A673 (cell line): Measurements from ENCODE around the gene FKBP2. TPM values are rescaled to one million over a fixed set of nuclear protein-coding genes. Genes with fewer than 3 reads are reported as not detected.

ENCODE experiments used
- BruUV-seq: library from RNA; stranded (reverse); fragments of 400-500 nt; replicated peaks from 2 replicates; lab custom pipeline; 2021; lab: Mats Ljungman, UMichigan
- CTCF ChIA-PET: fragments of 300-600 bp; sonication (Branson Sonifier 250); formaldehyde crosslinking; loops from one replicate; lab custom pipeline; 2022; ENCODE audit warnings: antibody characterized with exemption; lab: Charles Lee
- POLR2A ChIA-PET: fragments of 300-600 bp; sonication (Branson Sonifier 250); formaldehyde crosslinking; loops from one replicate; lab custom pipeline; 2022; ENCODE audit warnings: antibody characterized with exemption; ENCODE audit not compliant: low non-redundant PET; lab: Charles Lee
- DNase-seq: peaks from one replicate; pipeline ENCODE4 v3.0.0-alpha.2; 2015; ENCODE audit warnings: low spot score
- H3K27ac ChIP-seq: fragments of 200-600 bp; sonication (generic); 2 replicates; pipeline ENCODE4 v1.5.1; 2016; ENCODE audit warnings: mixed run types, low read depth, mild to moderate bottlenecking, mixed read lengths, antibody characterized with exemption, low read length; ENCODE audit not compliant: poor library complexity, severe bottlenecking
- H3K27me3 ChIP-seq: fragments of 200-600 bp; sonication (generic); replicated peaks from 2 replicates; pipeline ENCODE4 v1.6.1; 2017; ENCODE audit warnings: mixed run types, low read depth, mild to moderate bottlenecking, mixed read lengths, antibody characterized with exemption, low read length; ENCODE audit not compliant: insufficient read depth, poor library complexity
- H3K36me3 ChIP-seq: fragments of 200-600 bp; sonication (generic); 2 replicates; pipeline ENCODE4 v1.6.1; 2016; ENCODE audit warnings: mixed run types, mild to moderate bottlenecking, mixed read lengths, antibody characterized with exemption, low read length; ENCODE audit not compliant: insufficient read depth, poor library complexity, severe bottlenecking
- H3K4me1 ChIP-seq: fragments of 200-600 bp; sonication (generic); 2 replicates; pipeline ENCODE4 v1.6.1; 2017; ENCODE audit warnings: mixed run types, mild to moderate bottlenecking, mixed read lengths, antibody characterized with exemption, low read length; ENCODE audit not compliant: insufficient read depth, poor library complexity, severe bottlenecking
- H3K4me3 ChIP-seq: fragments of 200-600 bp; sonication (generic); 2 replicates; pipeline ENCODE4 v1.5.1; 2016; ENCODE audit warnings: low read depth, mixed run types, mild to moderate bottlenecking, mixed read lengths, low read length; ENCODE audit not compliant: poor library complexity, severe bottlenecking
- H3K9me3 ChIP-seq: fragments of 200-600 bp; sonication (generic); 2 replicates; pipeline ENCODE4 v1.6.1; 2016; ENCODE audit warnings: mixed run types, low read depth, mild to moderate bottlenecking, mixed read lengths, antibody characterized with exemption, low read length; ENCODE audit not compliant: poor library complexity, severe bottlenecking
- CTCF ChIP-seq: fragments of 300-800, 200-600 bp; sonication (generic); conservative IDR thresholded peaks from 2 replicates; pipeline ENCODE4 v1.5.1; 2017; ENCODE audit warnings: low read depth, mild to moderate bottlenecking, antibody characterized with exemption, low read length, moderate library complexity, mixed read lengths
- EZH2 ChIP-seq: fragments of 200-600 bp; sonication (generic); IDR thresholded peaks from 2 replicates; pipeline ENCODE4 v1.6.1; 2017; ENCODE audit warnings: borderline replicate concordance, low read depth, mild to moderate bottlenecking, mixed read lengths, antibody characterized with exemption, low read length; ENCODE audit not compliant: poor library complexity, severe bottlenecking
- intact Hi-C: fragments of 100-400 bp; cut with micrococcal nuclease; formaldehyde crosslinking; loops from one replicate; pipeline ENCODE4 v1.10.0; 2022; ENCODE audit not compliant: unreplicated experiment
- total RNA-seq: library from RNA; stranded (reverse); gene quantifications from 2 replicates; pipeline ENCODE4 v1.2.3, GENCODE V29; 2021

Gene FKBP2
- total RNA-seq, 1 experiment from 2014 or later, result 57.5 TPM

- Histone ChIP-seq H3K4me3 (no peak overlapping the region), H3K4me1 (peaks cover 2% of the 10 kb centered on the region), H3K27ac (no peak overlapping the region), H3K27me3 (no peaks in the 10 kb centered on the region), H3K36me3 (peaks cover 66% of the 10 kb centered on the region), H3K9me3 (no peaks in the 10 kb centered on the region)
- intact Hi-C loops, result no loop called here
- no peak for TF ChIP-seq CTCF
- CTCF ChIA-PET, result interaction anchor here (0.5 kb wide), 1 partner anchor 78 kb away, joined by 3 read pairs; the partner anchor contains the start of gene STIP1
- POLR2A ChIA-PET, result no interaction called here
- no TSS peak for BruUV-seq
- DNase-seq, result no peak
Measured at GRCh38 chr11:64263021-64263946, 22.4 kb downstream of the FKBP2 start.

GRCh38 chr11:64263947-64264317 lies 23.0 kb downstream of the FKBP2 start:
- H3K27ac ChIP-seq, result no peak overlapping the region
- H3K4me3 ChIP-seq, result no peak overlapping the region
- ChIA-PET CTCF (interaction anchor here (0.5 kb wide), 1 partner anchor 22 kb away, joined by 5 read pairs; no protein-coding TSS in a partner anchor), POLR2A (no interaction called here)
- H3K9me3 ChIP-seq, result no peaks in the 10 kb centered on the region
- TF ChIP-seq EZH2, result no peak
- BruUV-seq, result no TSS peak
- no peaks in the 10 kb centered on the region for H3K27me3 ChIP-seq
- intact Hi-C loops, result no loop called here
- peaks cover 60% of the 10 kb centered on the region for H3K36me3 ChIP-seq
- peaks cover 9% of the 10 kb centered on the region for H3K4me1 ChIP-seq
- no peak for DNase-seq

- POLR2A ChIA-PET, result no interaction called here
Measured at GRCh38 chr11:64264371-64264852, 23.5 kb downstream of the FKBP2 start.

More at GRCh38 chr11:64264371-64264852, 23.5 kb downstream of the FKBP2 start:
- intact Hi-C loops, result no loop called here
- no peaks in the 10 kb centered on the region for H3K9me3 ChIP-seq
- TF ChIP-seq CTCF (no peak), EZH2 (no peak)
- H3K36me3 ChIP-seq, result peaks cover 55% of the 10 kb centered on the region
- H3K27me3 ChIP-seq, result no peaks in the 10 kb centered on the region
- H3K4me1 ChIP-seq, result peaks cover 9% of the 10 kb centered on the region
- H3K4me3 ChIP-seq, result no peak overlapping the region
- no TSS peak for BruUV-seq
- CTCF ChIA-PET, result interaction anchor here (0.5 to 0.7 kb wide), 2 partner anchors 22 to 57 kb away, joined by 3 to 5 read pairs; no protein-coding TSS in a partner anchor
- H3K27ac ChIP-seq, result no peak overlapping the region
- DNase-seq, result no peak
